Stimulated activated naive CD4-positive, alpha-beta T cell treated with Interleukin-2 at 50 U/mL for 16 hours (primary cell): ENCODE data around the gene MBP.
A peak's percentile ranks its signal among the peaks of the same experiment; 100 is the strongest.

Source experiments
- DNase-seq: peaks from one replicate; lab custom pipeline; 2025; lab: John Stamatoyannopoulos, UW

MBP gene

GRCh38 chr18:76986406-76986805 is 146.2 kb downstream of the MBP start:
- no peak for DNase-seq

DNA sequence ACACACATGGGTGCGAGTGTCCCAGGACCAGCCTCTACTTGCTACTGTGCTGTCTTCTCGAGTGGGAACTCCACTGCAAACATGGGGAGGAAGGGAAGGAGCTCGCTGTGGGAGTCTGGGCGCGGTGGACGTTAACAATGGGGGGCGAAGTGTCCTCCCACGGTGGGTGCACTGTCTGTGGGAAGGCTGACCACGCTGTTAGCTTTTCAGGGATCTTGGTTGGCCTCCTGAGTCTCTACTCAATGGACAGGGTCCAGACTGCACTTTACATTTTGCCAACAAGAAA is 146.7 kb downstream of the MBP start:
- no peak for DNase-seq

GRCh38 chr18:76985156-76985950 is 147.2 kb downstream of the MBP start:
- no peak for DNase-seq

GRCh38 chr18:76984193-76985155 is 148.1 kb downstream of the MBP start:
- DNase-seq: no peak

DNA sequence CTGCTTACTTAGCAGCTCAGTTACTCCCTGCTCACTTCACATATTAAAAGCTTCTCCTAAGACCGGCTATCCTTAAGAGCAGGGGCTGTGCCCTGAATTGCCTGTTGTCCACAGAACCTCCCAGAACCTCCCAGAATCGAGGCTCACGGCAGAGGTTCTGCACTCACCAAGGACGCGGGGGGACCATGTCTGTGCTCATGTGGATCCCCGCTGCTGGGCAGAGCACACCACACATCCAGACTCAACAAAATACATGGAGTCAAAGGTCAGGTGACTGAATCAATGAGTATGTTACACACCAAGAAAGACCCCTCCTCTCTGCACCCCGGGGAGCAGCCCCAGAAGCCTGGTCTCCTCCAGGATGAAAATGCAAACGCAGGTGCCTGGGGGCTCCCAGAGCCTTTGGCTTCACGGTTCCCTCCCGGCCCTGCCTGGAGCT is 149.0 kb downstream of the MBP start:
- DNase-seq: no peak

GRCh38 chr18:76982841-76983583 is 149.6 kb downstream of the MBP start:
- peak; percentile 73 for DNase-seq

DNA sequence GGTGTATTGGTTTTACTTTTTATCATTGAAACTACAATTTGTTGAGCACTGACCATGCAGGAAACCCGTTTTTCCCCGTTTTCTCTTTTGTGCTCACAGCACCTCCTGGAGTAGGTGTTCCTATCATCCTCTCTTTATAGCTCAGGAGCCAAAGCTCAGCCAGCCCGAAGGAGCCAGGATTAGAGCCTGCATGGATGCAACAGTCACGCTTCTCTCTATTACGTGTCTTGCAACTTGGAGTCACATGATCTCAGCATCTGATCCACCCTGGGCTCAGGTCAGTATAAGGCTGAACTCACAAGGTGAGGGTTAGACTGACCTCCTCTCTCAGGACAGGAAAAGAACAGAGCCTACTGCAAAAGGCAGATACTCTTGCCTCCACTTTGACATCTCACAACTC is 150.5 kb downstream of the MBP start:
- no peak for DNase-seq

GRCh38 chr18:76981396-76981968 is 151.1 kb downstream of the MBP start:
- no peak for DNase-seq

- DNase-seq: no peak
Measured at GRCh38 chr18:76980663-76981395, 151.8 kb downstream of the MBP start.

- no peak for DNase-seq
Measured at GRCh38 chr18:76979906-76980305, 152.7 kb downstream of the MBP start.

DNA sequence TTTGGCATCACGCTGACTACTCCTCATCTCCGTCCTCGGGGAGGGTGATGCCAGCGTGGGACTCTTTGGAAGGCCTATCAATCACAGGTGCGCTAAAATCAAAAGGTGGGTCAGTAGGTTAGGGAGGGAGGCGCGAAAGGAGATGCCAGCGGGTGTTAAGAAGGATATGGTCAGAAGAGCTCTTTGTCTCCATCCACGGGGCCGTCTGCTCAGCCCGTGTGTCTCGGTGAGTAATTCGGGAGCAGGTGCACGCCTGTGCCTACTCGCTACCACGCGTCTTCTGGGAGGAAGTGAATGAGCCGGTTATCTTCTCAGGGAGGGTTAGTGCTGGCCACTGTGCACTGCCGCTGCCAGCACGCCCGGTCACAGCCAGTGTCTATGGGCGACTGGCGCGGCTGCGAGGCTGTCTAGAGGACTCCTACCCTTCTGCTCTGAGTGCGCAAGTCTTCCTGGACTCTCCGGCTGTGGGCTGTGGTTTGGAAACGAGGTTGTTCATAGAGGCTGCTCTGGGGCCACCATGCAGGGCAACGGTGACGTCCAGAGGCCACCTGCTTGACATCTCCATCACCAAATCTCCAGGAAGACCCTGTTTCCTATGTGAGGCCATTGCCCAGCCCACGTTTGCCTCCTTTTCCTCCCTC is 153.4 kb downstream of the MBP start:
- no peak for DNase-seq

GRCh38 chr18:76978616-76979015 is 154.0 kb downstream of the MBP start:
- DNase-seq: no peak

GRCh38 chr18:76977684-76978232 is 154.8 kb downstream of the MBP start:
- no peak for DNase-seq

DNA sequence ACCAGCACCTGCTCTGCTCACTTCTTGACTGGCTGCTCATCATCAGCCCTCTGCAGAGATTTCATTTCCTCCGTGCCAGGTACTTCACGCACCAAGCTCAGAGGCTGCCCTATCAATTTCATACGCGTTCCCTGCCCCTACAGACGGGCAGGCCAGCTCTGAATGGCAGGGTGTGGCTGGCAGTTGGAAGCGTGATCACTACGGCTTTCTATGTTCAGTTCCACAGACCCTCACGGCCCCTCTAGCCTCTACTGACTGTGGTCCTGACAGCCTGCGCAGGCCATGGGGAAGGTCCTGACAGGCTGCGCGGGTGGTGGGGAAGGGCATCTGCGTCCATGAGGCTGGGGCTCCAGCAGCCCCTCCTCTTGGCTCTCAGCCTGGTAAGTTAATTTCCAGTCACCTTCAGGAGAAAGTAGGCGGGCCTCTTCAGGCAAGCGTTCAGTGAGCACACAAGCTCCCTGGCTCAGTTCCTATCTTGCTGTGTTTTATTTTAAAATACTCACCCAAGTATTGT is 155.4 kb downstream of the MBP start:
- DNase-seq: no peak

DNA sequence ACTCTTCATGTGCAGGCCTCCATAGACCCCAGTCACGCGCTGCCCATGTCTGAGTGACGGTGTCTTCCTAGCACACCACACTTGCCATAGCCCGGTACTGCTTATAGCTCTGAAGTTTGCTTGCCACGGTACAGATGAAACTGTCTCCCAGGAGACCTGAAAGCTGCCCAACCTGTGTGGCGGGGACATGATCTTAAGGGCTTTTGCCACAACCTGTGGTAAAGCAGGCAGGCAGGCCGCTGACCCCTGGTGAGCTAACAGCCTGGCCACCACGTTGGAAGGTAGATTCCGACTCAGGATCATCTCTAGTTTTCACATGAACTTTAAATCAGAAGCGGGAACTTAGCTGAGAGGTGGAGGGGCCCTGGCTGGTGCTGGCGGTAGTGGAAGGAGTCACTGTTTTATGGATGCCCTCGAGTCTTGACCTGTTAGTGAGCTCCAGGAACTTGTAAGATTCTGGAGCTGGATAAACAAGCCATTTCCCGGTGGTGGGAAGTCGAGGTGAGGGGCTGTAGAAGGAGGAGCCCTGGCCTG is 156.9 kb downstream of the MBP start:
- no peak for DNase-seq

DNA sequence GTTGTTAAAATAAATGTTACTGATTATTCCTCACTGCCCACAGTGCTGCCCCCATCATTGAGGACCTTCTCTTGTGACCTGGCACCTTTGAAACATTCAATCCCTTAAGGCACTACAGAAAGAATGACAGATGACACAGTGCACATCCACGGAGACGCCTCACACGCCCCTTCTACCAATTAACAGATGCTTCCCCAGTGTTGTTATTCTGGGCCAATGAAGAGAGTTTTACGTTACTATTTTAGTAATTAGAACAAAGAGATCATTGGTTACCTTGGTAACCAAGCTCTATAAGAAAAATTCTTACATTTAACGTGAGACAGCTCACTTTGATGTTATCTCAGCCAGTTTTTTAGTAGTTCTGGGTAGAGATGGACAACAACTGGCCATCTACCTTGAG is 158.2 kb downstream of the MBP start:
- no peak for DNase-seq

- no peak for DNase-seq
Measured at GRCh38 chr18:76973520-76974266, 158.9 kb downstream of the MBP start.

GRCh38 chr18:76972846-76973519 is 159.6 kb downstream of the MBP start:
- DNase-seq: no peak

- DNase-seq: no peak
Measured at GRCh38 chr18:76972241-76972640, 160.3 kb downstream of the MBP start.
